ENCODE results near the gene MRPS27. TPM values are rescaled to one million over a fixed set of nuclear protein-coding genes. Genes with fewer than 3 reads are reported as not detected.
A peak's percentile ranks its signal among the peaks of the same experiment; 100 is the strongest.

MRPS27 gene
- total and polyA plus RNA-seq, 4 donors, result 17.6 to 38.7 (median 34.9) TPM

DNA sequence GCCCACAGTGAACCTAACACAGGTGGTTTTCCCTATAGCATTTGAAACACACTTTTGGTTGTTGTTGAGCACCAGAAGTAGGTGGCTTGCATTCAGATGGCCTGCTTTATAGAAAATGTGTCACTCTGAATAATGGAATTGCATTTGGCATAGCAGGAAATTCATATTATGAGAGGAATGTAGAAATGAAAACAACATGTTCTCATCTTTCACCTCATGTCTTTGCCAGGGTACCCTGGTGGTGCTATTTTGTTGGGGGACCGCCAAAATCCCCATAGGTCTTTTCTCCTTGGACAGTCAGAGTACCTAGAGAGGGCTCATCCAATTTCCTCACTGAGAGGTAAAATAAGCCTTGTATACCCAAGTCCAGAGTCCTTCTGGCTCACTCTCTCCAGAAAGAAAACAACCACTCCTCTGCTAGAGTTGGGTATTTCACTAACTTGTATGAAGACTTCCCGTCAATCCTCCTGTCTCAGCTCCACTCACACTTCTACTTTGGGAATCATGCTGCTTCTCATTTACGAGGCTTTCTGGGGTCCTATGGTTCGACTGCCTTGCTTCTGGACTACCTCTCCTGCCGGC is 67.4 kb downstream of the MRPS27 start:
- Histone ChIP-seq H3K4me3 (ENCODE audit: low read depth in 1 of 3, low read length in 3 of 3) (no peak overlapping the region), H3K9me3 (ENCODE audit: control insufficient read depth in 4 of 4, low read length in 3 of 4) (no peaks in the 10 kb centered on the region), H3K9ac (ENCODE audit: low read depth in 1 of 2, low read length in 2 of 2) (no peak overlapping the region), H3K36me3 (ENCODE audit: control insufficient read depth in 4 of 4, insufficient read depth in 3 of 4, low read depth in 1 of 4, low read length in 3 of 4) (no peaks in the 10 kb centered on the region), H3K27me3 (ENCODE audit: control insufficient read depth in 4 of 4, insufficient read depth in 4 of 4, low read length in 3 of 4) (no peaks in the 10 kb centered on the region), H3K27ac (ENCODE audit: low read depth in 1 of 2, low read length in 2 of 2) (no peak overlapping the region), H3K4me1 (ENCODE audit: control insufficient read depth in 4 of 4, insufficient read depth in 4 of 4, low read length in 3 of 4) (no peaks in the 10 kb centered on the region)
- DNase-seq (ENCODE audit: low spot score), result no peak
- WGBS, result 81% methylated on average over 5 of the region's 5 CpGs
- TF ChIP-seq, protein P1, sequence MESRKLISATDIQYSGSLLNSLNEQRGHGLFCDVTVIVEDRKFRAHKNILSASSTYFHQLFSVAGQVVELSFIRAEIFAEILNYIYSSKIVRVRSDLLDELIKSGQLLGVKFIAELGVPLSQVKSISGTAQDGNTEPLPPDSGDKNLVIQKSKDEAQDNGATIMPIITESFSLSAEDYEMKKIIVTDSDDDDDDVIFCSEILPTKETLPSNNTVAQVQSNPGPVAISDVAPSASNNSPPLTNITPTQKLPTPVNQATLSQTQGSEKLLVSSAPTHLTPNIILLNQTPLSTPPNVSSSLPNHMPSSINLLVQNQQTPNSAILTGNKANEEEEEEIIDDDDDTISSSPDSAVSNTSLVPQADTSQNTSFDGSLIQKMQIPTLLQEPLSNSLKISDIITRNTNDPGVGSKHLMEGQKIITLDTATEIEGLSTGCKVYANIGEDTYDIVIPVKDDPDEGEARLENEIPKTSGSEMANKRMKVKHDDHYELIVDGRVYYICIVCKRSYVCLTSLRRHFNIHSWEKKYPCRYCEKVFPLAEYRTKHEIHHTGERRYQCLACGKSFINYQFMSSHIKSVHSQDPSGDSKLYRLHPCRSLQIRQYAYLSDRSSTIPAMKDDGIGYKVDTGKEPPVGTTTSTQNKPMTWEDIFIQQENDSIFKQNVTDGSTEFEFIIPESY (IDR thresholded peaks at IDR 0.05), result no peak
- TF ChIP-seq HNF4A (conservative IDR thresholded peaks at IDR 0.05), result peak; percentile 67 to 73

DNA sequence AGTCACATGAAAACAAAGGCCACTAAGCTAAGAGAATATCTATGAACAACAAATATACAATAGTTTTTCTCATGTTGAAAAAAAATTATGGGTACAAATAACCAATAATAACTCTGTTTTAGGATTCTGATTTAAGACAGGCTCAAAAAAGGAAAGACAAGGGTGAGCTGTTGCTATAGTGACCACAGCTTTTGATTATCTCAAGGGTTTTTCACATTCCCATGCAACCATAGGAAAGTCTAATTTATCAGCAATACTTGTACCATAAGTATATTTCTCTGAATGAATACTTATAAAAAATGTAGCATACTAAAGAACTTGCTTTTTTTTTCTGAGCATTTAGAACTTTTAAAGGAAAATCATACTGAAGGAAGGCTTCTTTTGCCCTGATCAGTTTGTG is 68.0 kb downstream of the MRPS27 start:
- TF ChIP-seq FOXA1 (IDR thresholded peaks at IDR 0.05), result no peak
- TF ChIP-seq, protein P2, sequence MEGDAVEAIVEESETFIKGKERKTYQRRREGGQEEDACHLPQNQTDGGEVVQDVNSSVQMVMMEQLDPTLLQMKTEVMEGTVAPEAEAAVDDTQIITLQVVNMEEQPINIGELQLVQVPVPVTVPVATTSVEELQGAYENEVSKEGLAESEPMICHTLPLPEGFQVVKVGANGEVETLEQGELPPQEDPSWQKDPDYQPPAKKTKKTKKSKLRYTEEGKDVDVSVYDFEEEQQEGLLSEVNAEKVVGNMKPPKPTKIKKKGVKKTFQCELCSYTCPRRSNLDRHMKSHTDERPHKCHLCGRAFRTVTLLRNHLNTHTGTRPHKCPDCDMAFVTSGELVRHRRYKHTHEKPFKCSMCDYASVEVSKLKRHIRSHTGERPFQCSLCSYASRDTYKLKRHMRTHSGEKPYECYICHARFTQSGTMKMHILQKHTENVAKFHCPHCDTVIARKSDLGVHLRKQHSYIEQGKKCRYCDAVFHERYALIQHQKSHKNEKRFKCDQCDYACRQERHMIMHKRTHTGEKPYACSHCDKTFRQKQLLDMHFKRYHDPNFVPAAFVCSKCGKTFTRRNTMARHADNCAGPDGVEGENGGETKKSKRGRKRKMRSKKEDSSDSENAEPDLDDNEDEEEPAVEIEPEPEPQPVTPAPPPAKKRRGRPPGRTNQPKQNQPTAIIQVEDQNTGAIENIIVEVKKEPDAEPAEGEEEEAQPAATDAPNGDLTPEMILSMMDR (IDR thresholded peaks at IDR 0.05; ENCODE audit: low read depth, low read length, missing input control), result no peak
- TF ChIP-seq EGR1 (IDR thresholded peaks at IDR 0.05; ENCODE audit: low read depth in 2 of 2), result no peak
- TF ChIP-seq HNF4A (conservative IDR thresholded peaks at IDR 0.05), result no peak
- no peak for TF ChIP-seq JUND (IDR thresholded peaks at IDR 0.05)
- no peak for TF ChIP-seq TAF1 (conservative IDR thresholded peaks at IDR 0.05)
- no peak for TF ChIP-seq RAD21 (IDR thresholded peaks at IDR 0.05)
- TF ChIP-seq HNF4G (IDR thresholded peaks at IDR 0.05), result no peak
- no peak for TF ChIP-seq YY1 (IDR thresholded peaks at IDR 0.05)
- TF ChIP-seq, protein P1 (IDR thresholded peaks at IDR 0.05), result no peak
- no peak for TF ChIP-seq RXRA (IDR thresholded peaks at IDR 0.05)
- no peak for TF ChIP-seq NR2F2 (IDR thresholded peaks at IDR 0.05)
- Histone ChIP-seq H3K9me3 (ENCODE audit: control insufficient read depth in 4 of 4, low read length in 3 of 4) (no peaks in the 10 kb centered on the region), H3K9ac (ENCODE audit: low read depth in 1 of 2, low read length in 2 of 2) (no peak overlapping the region), H3K27me3 (ENCODE audit: control insufficient read depth in 4 of 4, insufficient read depth in 4 of 4, low read length in 3 of 4) (no peaks in the 10 kb centered on the region), H3K27ac (ENCODE audit: low read depth in 1 of 2, low read length in 2 of 2) (no peak overlapping the region), H3K4me3 (ENCODE audit: low read depth in 1 of 3, low read length in 3 of 3) (no peak overlapping the region), H3K36me3 (ENCODE audit: control insufficient read depth in 4 of 4, insufficient read depth in 3 of 4, low read depth in 1 of 4, low read length in 3 of 4) (no peaks in the 10 kb centered on the region), H3K4me1 (ENCODE audit: control insufficient read depth in 4 of 4, insufficient read depth in 4 of 4, low read length in 3 of 4) (no peaks in the 10 kb centered on the region)
- DNase-seq (ENCODE audit: low spot score), result no peak

DNA sequence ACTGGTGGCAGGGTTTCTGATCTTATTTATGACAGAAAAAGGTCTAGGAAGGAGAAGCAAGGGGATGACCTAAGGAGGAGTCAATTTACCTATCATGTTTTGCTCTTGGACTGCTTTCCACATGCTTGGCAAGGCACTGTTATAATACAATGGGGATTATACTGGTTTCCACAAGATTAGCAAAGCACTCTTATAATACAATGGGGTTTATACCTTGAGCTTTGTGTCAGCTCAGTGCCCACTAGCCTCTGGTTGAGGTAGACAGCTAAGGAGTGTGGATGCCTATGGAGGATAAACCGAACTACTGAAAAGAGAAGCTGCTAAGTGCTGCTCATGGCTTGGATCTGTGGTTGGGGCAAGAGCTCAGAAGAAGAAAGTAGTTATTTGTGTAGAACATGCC is 68.7 kb downstream of the MRPS27 start:
- Histone ChIP-seq H3K9ac (ENCODE audit: low read depth in 1 of 2, low read length in 2 of 2) (no peak overlapping the region), H3K36me3 (ENCODE audit: control insufficient read depth in 4 of 4, insufficient read depth in 3 of 4, low read depth in 1 of 4, low read length in 3 of 4) (no peaks in the 10 kb centered on the region), H3K27ac (ENCODE audit: low read depth in 1 of 2, low read length in 2 of 2) (no peak overlapping the region), H3K4me3 (ENCODE audit: low read depth in 1 of 3, low read length in 3 of 3) (no peak overlapping the region), H3K9me3 (ENCODE audit: control insufficient read depth in 4 of 4, low read length in 3 of 4) (no peaks in the 10 kb centered on the region), H3K4me1 (ENCODE audit: control insufficient read depth in 4 of 4, insufficient read depth in 4 of 4, low read length in 3 of 4) (no peaks in the 10 kb centered on the region), H3K27me3 (ENCODE audit: control insufficient read depth in 4 of 4, insufficient read depth in 4 of 4, low read length in 3 of 4) (no peaks in the 10 kb centered on the region)
- 93% methylated on average over 1 of the region's 1 CpG for WGBS
- no peak for DNase-seq (ENCODE audit: low spot score)
- no peak for TF ChIP-seq NR2F2 (IDR thresholded peaks at IDR 0.05)
- TF ChIP-seq, protein P2 (IDR thresholded peaks at IDR 0.05; ENCODE audit: low read depth, low read length, missing input control), result no peak
- TF ChIP-seq FOXA2 (IDR thresholded peaks at IDR 0.05), result no peak
- TF ChIP-seq YY1 (IDR thresholded peaks at IDR 0.05), result no peak
- no peak for TF ChIP-seq GABPA (IDR thresholded peaks at IDR 0.05 in 1 of 2, conservative IDR thresholded peaks at IDR 0.05 in 1 of 2)
- TF ChIP-seq, protein P1 (IDR thresholded peaks at IDR 0.05), result no peak
- no peak for TF ChIP-seq HNF4A (conservative IDR thresholded peaks at IDR 0.05)
- no peak for TF ChIP-seq JUND (IDR thresholded peaks at IDR 0.05)
- TF ChIP-seq EGR1 (IDR thresholded peaks at IDR 0.05; ENCODE audit: low read depth in 2 of 2), result no peak
- no peak for TF ChIP-seq TAF1 (conservative IDR thresholded peaks at IDR 0.05)
- TF ChIP-seq FOXA1 (IDR thresholded peaks at IDR 0.05), result no peak
- no peak for TF ChIP-seq SP1 (IDR thresholded peaks at IDR 0.05)
- TF ChIP-seq, protein P3, sequence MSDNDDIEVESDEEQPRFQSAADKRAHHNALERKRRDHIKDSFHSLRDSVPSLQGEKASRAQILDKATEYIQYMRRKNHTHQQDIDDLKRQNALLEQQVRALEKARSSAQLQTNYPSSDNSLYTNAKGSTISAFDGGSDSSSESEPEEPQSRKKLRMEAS (IDR thresholded peaks at IDR 0.05), result no peak
- no peak for TF ChIP-seq RXRA (IDR thresholded peaks at IDR 0.05)

Data from liver (tissue), 9 donors.